ENCODE results near the gene GPRC5A.

GPRC5A gene

DNA sequence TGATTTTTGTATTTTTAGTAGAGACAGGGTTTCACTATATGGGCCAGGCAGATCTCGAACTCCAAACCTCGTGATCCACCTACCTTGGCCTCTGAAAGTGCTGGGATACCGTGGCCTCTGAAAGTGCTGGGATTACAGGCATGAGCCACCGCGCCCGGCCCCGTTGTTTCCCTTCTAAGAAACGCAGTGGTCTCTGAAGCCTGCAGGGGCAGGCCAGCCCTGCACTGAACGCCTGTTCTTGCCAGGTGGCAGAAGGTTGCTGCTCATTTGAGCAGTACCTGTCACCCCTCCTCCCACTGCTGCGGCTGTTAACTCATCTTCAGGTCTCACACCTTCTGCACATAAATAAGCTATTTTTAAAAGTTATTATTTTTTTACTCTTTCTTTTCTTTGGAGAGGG is 24.3 kb downstream of the GPRC5A start:
- DNase-seq, result no peak

DNA sequence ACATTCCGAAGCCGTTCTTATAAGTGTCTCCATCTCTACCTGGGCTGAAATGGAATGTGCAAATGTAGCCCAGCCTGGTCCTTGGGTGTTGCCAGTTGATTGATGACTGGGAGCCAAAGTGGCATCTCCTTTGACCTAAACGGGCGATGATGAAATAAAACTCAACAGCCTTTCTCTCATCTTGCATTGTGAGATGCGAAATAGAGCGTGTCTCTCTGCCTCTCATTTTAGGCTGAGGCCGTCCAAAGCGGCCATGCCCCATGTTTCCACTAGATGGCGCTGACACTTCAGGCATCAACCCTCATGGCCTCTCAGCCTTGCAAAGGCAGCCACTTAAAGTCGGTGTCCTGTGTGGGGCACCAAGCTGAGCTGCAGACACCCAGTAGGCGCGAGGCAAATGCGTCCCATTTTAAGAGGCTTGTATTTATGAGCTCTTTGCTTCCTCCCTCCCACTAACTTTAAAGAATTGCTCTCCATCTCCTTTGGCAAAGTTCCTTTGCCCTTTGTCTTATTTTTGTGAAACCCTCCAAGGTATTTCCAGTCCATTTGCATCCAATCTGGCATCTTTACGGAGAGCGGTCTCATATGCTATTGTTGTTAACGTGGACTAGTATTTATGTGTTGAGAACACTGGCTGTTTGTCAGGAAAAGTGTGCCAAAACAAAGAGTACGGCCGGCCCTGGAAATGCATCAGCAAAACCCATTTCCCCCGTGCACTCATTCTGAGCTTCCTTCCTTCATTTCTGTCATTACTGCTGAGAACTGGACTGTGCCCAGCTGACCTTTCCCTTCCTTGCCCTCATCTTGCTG is 25.0 kb downstream of the GPRC5A start:
- DNase-seq, result peak; percentile 88

DNA sequence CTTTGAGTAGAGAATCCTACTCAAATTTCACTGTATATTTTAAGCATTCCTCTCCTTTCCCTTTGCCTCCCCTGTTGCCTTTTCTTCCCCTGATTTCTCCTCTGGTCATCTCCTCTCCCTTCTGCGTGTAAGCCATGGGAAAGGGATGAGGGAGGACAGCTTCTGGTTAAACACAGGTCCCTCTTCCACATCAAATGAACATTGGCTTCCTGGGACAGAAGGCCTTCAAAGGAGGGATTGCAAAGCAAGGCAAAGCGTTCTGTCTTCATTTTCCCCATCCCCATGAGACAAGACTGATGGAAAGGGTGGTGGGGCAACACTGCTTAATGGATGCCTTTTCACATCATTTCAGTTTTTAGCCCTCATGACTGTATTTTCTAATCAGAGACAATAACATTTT is 26.2 kb downstream of the GPRC5A start:
- no peak for DNase-seq

DNA sequence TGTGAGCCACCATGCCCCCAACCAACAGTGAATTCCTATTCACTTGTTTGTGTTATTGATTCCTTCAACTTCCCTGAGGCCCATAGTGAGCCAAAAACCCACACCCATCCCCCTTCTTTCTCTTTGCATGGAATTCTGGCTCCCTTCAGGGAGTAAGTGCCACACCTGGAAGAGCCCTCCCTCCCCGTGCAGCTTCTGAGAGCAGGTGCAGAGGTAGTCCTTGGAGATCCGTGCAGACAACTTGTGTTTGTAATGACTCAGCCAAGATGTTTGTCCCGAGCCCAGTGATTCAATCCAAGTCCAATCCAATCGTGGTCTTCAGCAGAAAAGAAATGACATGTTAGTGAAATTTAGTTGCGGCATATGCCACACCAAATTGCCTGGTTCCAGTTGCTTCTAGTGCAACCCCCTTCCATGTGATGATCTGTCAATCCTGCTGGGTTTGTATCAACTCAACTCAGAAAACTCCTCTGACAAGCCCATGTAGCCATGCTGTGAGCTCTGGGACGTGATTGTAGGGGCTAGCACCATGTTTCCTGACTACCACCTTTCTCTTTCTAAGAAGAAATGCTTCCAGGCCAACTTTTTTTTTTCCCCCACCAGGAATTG is 27.5 kb downstream of the GPRC5A start:
- no peak for DNase-seq

DNA sequence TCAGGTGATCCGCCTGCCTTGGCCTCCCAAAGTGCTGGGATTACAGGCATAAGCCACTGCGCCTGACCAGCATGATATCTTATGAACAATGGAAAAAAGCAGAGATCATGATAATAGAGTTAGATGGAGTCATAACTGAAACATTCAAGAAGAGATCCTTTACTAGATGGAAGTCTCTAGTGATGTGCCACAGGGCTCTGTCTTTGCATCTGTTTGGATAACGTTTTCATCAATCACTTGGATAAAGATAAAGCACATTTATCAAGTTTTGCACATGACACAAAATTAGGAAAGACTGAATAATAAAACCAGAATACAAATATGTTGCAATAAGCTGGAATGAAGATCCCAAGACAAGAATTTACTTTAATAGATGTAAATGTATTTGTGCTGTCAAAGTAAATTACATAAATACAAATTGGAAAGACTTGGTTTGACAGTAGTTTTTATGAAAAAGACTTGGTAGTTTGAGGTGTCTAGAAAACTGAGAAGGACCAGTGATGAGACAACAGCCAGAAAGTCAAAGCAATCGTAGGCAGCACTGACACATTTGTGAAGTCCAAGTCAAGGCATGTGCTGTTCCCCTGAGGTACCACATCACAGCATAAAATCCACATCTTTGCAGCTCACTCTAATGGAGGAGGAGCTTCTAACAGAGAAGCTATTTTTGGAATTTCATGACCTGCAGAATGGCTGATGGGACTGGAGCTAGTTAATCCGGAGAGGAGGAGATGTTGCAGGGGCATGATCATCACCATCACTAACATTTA is 28.5 kb downstream of the GPRC5A start:
- DNase-seq, result no peak

DNA sequence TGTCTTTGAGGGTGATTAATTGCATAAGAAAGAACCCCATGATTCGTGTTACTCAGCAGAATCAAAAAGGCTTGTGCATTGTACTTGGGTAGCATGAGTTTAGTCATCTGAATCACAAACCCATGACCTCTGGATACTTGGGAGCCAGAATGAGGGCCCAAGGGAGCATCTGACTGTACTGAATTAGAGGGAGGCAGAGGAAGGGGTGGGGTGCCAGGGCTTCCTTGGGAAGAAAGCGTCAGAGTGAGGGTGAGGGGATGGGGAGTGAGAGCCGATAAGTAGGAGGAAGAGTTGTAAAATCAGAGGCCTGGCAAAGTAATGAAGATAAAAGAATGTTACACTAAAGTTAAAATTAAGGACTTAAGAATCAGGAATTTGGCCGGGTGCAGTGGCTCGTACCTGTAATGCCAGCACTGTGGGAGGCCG is 30.8 kb downstream of the GPRC5A start:
- peak; percentile 61 to 78 for DNase-seq

DNA sequence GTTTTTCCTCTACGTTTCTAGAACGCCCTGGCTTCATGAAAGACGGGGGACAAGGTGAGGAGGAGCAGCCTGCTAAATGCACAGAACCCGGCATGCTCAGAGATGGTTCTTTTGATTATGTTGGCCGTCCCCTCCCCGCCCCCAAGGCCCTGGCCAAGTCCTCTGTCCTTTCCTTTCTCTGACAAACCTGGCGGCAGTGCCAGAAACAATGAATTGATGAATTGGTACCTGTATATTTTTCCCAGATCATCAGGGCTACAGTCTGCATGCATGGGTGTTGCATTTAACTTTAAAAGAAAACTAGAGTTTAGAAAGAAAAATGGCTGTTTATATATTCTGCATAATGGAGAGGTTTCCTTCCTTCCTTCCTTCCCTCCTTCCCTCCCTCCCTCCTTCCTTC is 31.6 kb downstream of the GPRC5A start:
- no peak for DNase-seq

DNA sequence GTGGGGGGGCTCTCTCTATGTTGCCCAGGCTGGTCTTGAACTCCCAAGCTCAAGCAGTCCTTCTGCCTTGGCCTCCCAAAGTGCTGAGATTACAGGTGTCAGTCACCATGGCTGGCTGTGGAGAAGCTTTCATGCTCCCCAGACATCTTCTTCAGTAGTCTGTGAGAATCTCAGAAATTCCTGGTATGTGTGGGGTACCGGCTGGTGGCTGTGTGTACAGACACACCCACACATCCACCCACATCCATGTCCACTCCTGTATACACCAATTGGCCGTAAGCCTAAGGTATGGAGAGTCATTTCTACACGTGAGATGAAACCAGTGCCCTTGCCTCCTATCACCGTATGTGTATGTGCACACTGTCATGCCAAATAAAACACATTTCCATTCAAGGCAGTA is 32.8 kb downstream of the GPRC5A start:
- no peak for DNase-seq

DNA sequence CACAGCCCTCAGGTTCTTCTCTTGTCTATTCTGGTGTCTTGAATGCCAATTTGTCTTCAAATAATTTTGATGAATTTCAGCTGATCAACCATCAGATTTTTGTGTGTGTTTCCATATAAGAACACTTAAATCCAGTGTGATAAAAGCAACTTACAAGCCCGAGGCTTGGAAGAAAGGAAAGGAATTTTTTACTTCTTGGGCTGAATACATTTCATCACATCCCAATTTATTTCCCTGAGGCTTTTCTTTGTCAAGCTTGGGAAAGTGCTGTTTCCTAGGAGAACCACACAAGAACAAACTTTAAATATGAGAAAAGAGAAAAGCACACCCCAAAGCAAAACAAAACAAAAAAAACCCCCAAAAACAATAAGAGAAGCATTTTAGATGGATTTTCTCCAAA is 34.0 kb downstream of the GPRC5A start:
- DNase-seq, result no peak

DNA sequence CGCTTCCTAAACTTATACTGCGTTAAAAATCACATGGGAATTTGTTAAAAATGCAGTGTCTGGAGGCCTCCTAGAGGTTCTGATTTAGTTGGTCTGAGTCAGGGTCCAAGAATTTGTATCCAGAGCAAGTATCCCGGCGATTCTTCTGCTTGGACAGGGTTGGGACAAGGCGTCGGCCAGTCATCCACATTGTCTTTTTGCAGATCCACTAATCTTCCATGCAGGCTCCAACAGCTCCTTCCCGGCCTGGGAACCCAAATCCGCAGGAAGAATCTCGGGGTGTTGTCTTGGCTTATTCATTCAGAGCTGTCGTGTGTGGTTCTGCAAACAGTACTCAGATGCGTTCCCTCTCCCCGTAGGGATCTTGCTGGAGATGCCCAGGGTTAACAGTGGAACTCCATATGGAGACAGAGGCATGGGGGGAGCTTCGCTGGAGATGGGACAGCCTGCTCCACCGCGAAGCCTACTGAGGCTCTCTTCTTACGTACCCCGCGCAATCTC is 35.3 kb downstream of the GPRC5A start:
- DNase-seq, result no peak

DNA sequence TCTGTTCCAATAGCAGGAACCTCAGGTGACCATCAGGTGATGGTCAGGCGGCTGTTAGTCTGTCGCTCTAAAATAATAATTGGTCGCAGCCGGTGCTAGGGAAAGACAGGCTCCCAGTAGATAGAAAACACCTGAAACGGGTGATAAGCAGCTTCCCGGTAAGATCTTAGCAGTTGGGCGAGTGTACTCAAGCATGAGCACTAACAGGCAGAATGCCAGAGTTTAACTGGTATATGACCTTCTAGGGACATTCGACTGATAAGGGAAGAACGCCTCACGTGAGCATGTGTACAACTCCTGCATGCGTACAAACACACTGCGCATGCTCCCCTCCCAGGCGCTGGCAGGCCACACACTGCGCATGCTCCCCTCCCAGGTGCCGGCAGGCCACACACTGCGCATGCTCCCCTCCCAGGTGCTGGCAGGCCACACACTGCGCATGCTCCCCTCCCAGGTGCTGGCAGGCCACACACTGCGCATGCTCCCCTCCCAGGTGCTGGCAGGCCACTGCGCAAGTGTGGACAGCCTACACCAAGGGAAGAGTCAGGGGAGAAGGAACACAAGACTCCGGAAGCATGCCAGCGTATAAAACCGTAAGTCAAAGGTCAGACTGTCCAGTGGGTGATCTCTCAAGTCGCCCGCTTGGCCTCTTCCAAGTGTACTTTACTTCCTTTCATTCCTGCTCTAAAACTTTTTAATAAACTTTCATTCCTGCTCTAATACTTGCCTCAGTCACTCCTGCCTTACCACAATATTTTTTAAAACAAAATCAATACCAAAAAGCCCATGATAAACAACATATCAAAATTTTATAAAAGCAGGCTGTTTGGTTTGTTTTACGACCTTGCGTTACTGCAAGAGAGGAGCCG is 36.1 kb downstream of the GPRC5A start:
- peak in 1 of 2 donors; percentile 47 for DNase-seq

DNA sequence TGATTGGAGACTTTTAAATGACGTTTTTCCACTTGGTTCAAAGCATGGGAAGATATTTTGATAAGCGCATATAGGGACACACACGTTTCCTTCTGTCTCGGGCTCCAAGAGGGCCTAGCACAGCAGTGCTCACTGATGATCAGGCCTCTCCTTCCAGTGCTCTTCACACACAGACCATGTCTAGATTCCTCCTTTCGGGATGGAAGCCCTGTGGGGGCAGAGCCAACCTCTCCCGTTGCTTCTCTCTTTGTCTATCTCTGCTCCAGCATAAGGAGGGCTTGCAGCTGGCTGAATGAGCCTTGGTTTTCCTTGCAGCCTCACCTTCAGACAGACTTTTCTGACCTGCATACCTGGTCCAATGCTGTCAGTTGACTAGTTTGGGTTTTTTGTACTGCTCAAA is 38.3 kb downstream of the GPRC5A start:
- no peak for DNase-seq

DNA sequence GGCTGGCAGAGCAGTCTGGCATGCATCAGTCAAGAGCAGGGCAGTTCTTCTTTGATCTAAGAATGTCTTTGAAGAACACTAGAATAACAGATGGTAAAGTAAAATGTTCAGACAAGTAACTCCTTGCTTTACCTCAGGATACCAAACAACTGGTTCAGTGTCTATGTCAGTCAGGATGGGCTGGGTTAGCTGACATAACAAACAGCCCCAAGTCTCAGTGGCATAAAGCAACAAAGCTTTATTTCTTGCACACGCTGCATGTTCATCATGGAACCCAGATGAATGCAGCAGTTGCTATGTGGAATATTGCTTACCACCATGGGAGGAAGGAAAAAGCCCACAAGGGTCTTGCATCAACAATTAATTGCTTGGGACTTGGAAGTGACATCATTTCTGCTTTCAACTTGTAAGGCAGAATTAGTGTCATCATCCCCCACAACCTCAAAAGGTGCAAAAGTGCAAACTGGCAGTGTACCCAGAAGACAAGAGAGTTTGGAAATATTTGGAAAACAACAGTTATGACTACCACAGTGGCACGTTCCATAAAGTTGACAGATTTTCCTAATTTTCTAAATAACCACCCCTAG is 39.4 kb downstream of the GPRC5A start:
- DNase-seq, result peak; percentile 42 to 59

DNA sequence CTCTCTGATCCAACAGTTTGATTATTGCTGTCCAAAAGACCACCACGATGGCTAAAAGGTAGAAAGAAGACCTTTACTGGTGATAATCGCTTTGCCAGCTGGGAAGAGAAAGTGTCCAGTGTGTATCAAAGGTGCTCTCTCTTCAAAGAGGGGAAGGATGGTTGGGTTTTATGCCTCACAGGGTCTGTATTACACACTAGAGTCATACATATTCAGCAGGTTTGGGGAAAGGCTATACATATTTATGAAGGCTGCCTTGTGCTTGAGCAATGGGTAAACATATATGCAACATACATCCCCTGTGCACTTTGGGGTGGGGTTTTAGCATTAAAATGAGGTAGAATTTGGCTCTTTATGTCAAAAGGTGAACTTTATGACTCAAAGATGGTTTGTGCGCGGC is 42.4 kb downstream of the GPRC5A start:
- no peak for DNase-seq

DNA sequence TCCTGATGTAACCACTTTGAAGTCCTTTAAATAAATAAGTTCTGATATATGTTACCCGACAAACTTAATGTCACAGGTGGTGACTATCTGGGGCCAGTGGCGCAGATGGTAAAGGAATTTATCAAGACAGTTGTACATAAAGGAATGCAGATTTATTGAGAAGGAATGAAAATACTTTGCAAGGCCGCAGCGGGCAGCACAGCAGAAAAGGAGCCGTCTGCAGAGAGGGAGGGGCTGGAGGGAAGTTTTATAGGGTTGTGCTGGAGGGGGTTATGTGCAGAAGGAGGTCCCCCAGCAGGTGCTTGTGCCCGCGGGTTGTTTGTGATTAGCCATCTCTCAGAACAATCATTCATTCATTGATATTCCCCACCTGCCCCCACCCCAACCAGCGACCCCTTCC is 43.2 kb downstream of the GPRC5A start:
- no peak for DNase-seq

DNA sequence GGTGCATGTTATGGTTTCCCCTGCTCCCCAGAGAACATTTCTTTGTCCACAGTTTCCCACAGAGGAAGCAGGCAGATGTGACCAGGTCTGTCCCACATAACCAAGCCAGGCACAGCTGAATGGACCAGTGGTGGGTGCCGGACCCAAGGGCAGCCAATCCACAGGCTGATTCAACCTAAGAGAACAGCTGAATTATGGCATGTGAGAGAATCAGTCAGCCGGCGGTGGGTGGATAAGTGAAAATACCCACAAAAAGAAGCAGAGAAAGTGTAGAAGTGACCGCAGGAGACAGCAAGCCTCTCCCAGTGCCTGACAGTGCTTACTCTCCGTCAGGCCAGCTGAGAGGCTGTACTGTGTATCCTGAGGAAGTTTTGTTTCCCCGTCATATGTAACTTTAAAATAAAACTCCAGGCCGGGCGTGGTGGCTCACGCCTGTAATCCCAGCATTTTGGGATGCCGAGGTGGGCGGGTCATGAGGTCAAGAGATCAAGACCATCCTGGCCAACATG is 45.7 kb downstream of the GPRC5A start:
- DNase-seq, result no peak

DNA sequence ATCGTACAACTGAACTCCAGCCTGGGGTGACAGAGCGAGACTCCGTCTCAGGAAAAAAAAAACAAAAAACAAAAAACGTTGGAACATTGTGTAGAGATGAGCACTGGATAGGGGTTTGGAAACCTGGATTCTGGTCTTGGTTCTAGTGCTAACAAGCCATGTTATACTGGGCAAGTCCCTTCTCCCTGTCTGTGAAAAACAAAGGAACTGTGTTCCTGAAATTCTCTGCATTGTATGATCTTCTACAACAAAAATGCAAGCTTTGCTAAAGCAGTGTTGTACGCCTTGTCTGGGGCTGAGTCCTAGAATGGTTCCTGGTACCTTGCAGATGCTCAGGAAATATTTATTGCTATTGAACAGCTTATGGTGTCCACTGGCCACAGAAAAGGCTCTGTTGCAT is 47.2 kb downstream of the GPRC5A start:
- DNase-seq, result no peak

DNA sequence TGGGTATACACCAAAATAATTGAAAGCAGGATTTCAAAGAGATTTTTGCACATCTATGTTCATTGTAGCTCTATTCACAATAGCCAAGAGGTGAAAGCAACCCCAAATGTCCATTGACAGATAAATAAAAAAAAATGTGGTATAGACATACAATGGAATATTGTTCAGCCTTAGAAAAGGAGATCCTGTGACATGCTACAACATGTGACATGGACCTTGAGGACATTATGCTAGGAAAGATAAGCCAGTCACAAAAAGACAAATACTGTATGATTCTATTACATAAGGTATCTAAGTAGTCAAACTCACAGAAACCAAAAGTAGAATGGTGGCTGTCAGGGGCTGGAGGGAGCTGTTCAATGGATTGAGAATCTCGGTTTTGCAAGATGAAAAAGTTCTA is 48.5 kb downstream of the GPRC5A start:
- no peak for DNase-seq

DNA sequence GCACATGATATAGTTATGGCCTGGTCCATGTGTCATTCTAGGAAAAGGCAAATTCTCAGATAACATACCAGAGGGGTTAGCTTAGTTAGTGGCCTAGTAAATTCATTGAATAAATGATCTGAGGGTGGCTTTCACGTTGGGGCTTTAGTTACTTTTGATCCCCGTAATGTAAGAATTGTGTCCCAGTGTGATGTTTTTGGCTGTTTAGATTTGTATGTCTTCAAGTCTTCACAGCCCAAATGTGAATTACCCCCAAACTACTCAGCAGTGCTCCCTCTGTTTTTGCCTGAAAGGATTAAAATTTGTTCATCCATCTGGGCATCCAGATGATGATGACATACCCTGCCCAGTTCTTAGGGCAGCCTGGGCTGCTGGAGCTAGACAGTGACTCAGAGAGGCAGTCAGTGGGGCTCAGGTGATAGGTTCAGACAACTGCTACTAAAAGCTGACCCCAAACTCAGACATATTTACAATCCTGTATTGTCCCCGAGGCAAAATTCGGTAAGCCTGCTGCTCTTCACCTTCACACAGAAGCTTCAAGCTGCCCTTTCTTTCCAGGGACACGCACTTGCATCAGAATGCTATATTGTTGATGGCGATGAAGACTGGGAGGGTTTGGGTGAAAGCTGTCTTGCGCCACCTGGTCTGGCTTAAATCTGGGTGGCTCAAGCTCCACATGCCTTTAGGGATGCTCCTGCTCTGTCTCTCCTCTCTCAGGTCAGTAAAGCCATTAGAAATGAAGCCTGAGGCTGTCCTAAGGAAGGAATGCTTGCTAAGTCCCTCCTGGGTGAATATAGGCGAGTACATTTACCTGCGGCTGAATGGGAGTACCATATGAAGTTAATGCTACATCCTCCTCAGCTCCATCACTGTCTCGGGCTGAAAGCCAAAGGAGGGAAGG is 50.3 kb downstream of the GPRC5A start:
- no peak for DNase-seq

DNA sequence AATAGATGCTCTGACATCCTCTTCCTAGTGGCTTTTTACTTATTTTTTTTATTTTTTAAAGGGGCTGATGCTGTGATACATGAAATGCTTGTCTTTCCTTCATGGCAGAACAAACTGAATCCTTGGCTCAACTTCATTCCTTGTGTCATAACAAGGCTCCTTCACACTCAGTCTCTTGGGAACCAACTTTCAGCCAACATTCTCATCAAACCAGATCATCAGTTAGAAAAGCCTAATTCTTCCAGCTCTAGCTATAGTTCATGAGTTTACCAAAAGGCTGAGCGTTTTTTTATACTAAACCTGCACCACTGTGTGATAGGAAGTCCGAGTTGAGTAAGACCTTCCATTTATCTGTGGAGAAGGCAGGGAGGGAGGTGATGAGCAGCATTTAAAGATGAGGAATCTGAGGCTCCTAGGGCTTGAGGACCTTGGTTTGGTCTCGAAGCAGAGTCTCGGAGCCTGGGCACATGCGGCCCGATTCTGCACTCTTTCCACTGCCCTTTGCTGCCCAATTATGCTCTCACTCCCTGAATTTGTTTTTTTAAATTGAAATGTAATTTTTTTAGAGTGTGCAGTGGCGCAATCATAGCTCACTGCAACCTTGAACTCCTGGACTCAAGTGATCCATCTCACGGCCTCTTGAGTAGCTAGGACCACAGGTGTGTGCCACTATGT is 52.4 kb downstream of the GPRC5A start:
- no peak for DNase-seq

All from inflammatory macrophage (primary cell).